C4-2B (cell line): ENCODE measurements around the gene CPSF6.

ENCODE experiments used
- CTCF ChIP-seq: fragments of 450-650 bp; conservative IDR thresholded peaks from 2 replicates; pipeline ENCODE4 v1.5.1; 2017; ENCODE audit warnings: mild to moderate bottlenecking
- ZFX ChIP-seq: fragments of 450-650 bp; IDR thresholded peaks from 2 replicates; pipeline ENCODE4 v1.6.1; 2017

DNA sequence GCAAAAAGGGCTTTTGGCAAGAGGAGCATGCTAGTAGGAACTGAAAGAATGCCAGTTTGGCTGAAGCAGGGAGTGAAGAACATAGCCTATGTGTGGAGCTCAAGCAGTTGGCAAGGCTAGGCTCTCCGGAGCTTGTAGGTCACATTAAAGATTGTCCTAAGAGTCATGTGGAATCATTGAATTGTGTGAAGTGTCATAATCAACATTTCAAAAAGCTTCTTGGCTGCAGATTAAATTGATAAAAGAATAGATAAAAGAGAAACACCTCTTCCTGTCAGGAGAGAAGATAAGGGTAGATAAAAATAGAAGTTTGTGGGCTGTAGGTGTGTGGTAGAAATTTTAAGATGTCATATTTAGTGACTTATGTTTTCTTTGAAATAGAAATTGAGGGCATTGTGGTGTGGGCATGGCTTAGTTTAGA is 36.1 kb downstream of the CPSF6 start:
- TF ChIP-seq CTCF (no peak), ZFX (no peak)
